Melanocyte of skin (primary cell): Measurements from ENCODE around the gene HTD2. TPM values are rescaled to one million over a fixed set of nuclear protein-coding genes. Genes with fewer than 3 reads are reported as not detected.

ENCODE experiments used
- small RNA-seq, 2 donors: library from RNA; depleted of rRNA; stranded (forward); fragments of <200 nt; gene quantifications; one replicate each; pipeline ENCODE3, GENCODE V24; 2012
- total RNA-seq, 2 donors: library from RNA; depleted of rRNA; stranded (reverse); fragments of >200 nt; gene quantifications; 2 replicates each; pipeline ENCODE4 v1.2.3, GENCODE V29; 2012

Gene HTD2
- 1 to 10 TPM; 7.7 to 8.9 TPM for total RNA-seq

GRCh38 chr3:58305882-58306711, at the start of gene HTD2, which contains the start of gene RPP14:
HTD2 (plus strand) TSS chr3:58306520; CDS start chr3:58317614, 11,094 bp downstream.
RPP14 (plus strand) TSS chr3:58306245; CDS start chr3:58310330, 4,085 bp downstream.

GRCh38 chr3:58332575-58333188, 26.4 kb downstream of the HTD2 start, which contains the start of gene PXK:
PXK (plus strand) TSS chr3:58332892; CDS start chr3:58332989, 97 bp downstream.

Small RNA genes lying within 50 kb of the gene (small RNA-seq; reads per million reads assigned to genes)
- 0 reads per million in 2 donors for gene AC098479.1

Other genes with a start within 250 kb of the HTD2 start
- gene DNASE1L3, start 95.5 kb upstream of the HTD2 start, total RNA-seq: not detected
- gene ABHD6, start 68.7 kb upstream of the HTD2 start, total RNA-seq: 10 to 100 TPM; 56.6 to 64.7 TPM
- gene RPP14, start 275 bp upstream of the HTD2 start, total RNA-seq: 10 to 100 TPM in 1 of 2 donors, 1 to 10 TPM in 1; 10.0 to 19.0 TPM
- gene PXK, start 26.4 kb downstream of the HTD2 start, total RNA-seq: 10 to 100 TPM; 24.0 to 53.0 TPM
- gene PDHB, start 127.3 kb downstream of the HTD2 start, total RNA-seq: 10 to 100 TPM; 45.1 to 54.6 TPM
- 1 to 10 TPM; 6.5 to 7.3 TPM for gene KCTD6, start 185.6 kb downstream of the HTD2 start, total RNA-seq
- gene ACOX2, start 230.7 kb downstream of the HTD2 start, total RNA-seq: 1 to 10 TPM; 1.3 to 1.4 TPM